Suppressor macrophage treated with lipopolysaccharide for 1 hour (primary cell): ENCODE results near the gene NMNAT3.
A peak's percentile ranks its signal among the peaks of the same experiment; 100 is the strongest.
"Not testable (repeated sequence)": the region's sequence is repeated elsewhere in the genome, so short reads cannot be mapped to it uniquely, and the experiment has no call there.

Experiments used
- DNase-seq, 3 donors: peaks; one replicate each; pipeline ENCODE4 v3.0.0-alpha.2; 2020 to 2022

Gene NMNAT3

GRCh38 chr3:139634111-139634635 lies 43.6 kb downstream of the NMNAT3 start:
- no peak for DNase-seq

- no peak for DNase-seq
Observed at GRCh38 chr3:139633511-139633910, 44.3 kb downstream of the NMNAT3 start.

GRCh38 chr3:139630542-139630941 lies 47.2 kb downstream of the NMNAT3 start:
- no peak for DNase-seq

DNA sequence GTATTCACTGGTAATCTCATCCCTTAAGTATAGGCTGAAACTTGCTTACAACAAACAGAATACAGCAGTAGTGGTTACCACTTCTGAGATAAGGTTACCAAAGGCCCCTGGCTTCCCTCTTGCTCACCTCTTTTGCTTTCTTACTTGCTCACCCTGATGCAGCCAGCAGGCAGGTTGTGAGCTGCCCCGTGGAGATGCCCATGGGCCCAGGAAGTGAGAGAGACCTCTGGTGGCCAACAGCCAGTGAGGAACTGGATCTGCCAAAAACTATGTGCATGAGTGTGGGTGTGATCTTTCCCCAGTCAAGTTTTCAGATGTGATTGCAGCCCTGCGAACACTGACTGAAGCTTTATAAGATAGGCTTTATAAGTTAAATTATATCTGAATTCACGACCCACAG lies 48.7 kb downstream of the NMNAT3 start:
- DNase-seq, result peak; percentile 43 to 65 (median 47)

DNA sequence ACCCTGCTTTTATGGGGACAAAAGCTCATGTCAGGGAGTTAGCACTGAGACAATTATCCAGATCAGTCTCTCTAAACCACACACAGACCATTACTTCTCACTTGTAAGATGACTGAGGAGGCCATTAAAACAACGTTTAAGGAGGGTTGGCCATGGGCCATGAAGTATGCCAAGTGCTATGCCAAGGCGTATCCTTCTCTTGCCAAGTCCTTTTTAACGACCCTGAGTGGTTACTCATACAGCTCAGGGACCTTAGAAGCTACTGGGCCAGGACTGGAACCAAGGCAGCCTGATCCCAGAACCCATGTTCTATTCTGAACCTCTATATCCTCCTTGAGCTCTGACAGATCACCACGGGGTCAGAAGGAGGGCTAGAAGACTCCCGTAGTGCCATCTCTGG lies 50.0 kb downstream of the NMNAT3 start:
- no peak for DNase-seq

DNA sequence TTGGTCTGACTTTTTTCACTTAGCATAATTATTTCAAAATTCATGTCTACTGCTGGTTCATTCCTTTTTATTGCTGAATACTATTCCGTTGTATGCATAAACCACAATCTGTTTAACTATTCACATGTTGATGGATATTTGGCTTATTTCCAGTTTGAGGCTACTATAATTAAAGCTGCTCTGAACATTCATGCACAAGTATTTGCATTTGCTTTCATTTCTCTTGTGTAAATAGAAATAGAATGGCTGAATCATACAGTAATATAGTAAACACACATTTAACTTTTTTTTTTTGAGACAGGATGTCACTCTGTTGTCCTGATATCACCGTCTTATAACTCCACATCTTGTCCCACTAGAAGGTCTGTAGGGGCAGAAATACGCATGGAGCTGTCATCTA lies 57.3 kb downstream of the NMNAT3 start:
- DNase-seq, result no peak

- DNase-seq, result no peak
Observed at GRCh38 chr3:139619484-139619883, 58.3 kb downstream of the NMNAT3 start.

GRCh38 chr3:139617672-139618268 lies 60.0 kb downstream of the NMNAT3 start:
- DNase-seq, result no peak

- DNase-seq, result no peak
Observed at GRCh38 chr3:139611528-139611927, 66.2 kb downstream of the NMNAT3 start.

DNA sequence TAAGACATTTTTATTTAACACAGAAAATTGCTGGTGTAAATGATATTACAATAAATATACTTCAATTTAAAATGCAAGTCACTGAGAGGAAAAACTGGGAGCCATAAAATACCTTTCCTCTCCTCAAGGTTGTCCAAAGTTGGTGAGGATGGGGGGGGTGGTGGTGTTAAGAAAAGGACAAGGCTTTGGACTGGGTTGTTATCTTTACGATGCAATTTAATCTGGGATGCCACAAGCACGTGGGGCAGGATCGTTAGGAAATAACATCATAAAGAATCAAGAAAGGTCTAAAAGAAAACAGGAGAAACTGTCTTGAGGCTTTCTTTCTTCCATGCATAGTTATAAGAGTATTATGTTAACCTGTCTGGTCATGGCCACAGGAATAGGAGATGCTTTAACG lies 66.9 kb downstream of the NMNAT3 start:
- DNase-seq, result no peak

- no peak for DNase-seq
Observed at GRCh38 chr3:139608924-139609323, 68.8 kb downstream of the NMNAT3 start.

DNA sequence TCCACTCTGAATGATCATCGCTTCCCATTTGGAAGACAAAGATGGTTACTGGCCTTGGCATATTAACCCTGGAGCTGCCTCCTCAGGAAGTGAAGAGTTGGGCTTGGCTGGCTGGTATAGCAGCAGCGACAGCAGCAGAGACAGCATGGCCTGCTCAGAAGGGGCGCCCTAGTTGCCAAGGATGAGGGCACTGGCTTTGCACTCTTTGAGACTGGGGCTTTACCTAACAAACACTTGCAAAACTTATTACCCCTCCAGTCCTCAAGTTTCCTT lies 69.7 kb downstream of the NMNAT3 start:
- no peak for DNase-seq

DNA sequence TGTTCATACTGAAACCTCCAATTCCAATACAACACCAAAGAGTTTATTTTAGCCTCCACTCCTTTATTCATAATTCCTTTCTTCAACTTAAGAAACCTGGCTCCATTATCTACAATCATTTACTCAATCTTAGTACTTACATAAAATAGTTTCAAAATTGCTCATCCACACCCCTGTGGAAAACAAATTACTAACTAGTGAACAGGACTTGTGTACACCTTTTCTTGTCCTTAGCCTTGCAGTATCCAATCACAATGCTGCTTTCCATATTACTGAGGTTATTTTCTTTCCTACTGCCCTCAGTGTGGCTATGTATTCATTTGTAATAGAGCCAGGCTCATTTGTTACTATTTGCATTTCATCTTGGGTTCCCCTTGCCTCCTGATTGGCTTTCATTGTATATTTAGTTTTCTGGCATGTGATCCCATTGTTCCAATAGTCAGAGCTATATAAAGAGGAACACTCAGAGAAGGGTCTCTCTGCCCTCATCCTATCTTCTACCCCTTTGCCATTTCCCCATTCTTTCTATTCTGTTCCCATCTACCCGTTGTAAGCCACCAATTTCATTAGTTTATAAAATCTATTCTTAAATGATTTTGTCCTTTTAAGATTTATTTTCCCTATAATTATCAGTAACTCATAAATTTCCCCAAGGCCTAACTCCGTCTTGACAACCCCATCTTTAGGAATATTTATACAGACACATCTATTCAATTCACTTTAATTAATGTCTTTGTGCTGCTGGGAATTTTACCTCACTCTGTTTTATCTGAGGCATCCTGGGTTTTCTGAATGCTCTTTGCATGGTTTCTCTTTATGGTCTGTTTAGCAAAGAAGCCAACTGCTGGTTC lies 70.3 kb downstream of the NMNAT3 start:
- no peak for DNase-seq

- no peak for DNase-seq
Observed at GRCh38 chr3:139602003-139602402, 75.8 kb downstream of the NMNAT3 start.

DNA sequence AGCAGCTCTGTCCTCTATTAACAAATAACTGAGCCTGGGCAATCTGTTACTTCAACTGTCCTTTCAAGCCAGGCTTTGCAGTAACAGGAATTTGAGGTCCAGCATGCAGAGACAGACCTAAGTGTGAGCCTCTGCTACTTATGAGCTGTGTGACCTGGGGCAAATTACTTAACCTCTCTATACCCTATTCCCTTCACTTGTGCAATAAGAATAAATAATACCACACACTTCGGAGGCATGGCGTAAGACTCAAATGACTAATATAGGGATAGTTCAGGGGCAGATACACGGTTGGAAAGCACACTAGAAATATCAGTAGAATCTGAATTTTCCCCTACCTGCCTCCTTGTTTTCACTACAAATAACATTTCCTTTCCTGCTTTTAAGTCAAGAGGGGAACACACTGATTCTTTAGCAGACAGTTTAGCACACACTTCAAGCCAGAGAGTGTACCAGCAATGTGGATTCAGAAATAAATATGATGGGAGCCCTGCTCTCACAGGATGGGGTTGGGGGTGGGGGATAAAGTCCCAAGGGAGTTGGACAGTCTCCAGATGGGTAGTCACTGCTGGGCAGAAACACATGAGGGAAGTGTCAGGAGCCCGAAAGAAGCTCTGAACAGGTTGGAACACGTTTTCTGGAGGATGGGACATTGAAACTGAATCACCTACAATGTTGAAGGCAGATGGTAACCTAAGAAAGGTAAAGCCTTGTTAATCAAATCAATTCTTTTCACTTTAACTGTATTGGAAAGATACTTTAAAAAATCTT lies 76.4 kb downstream of the NMNAT3 start:
- peak in 2 of 3 donors; percentile 6 to 24 for DNase-seq

DNA sequence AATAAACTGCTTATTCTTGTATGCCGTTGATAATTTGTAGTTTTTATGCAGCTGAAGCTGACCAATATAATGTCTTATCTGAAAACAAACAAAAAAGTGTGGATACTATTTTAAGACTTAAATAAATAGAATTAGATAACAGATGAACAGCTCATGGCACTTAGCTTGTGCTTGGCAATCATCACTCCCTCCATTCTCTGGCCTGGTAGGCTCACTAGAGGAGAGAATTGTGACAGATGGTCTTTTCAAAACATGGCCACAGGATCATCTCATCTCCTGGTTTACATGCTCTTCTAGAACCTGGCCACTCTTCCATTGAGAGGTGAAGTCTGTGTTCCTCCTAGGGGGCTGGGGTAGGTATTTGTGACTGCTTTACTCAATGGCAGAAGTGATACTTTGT lies 79.8 kb downstream of the NMNAT3 start:
- no peak for DNase-seq

GRCh38 chr3:139591186-139591585 lies 86.6 kb downstream of the NMNAT3 start:
- not testable (repeated sequence) for DNase-seq

DNA sequence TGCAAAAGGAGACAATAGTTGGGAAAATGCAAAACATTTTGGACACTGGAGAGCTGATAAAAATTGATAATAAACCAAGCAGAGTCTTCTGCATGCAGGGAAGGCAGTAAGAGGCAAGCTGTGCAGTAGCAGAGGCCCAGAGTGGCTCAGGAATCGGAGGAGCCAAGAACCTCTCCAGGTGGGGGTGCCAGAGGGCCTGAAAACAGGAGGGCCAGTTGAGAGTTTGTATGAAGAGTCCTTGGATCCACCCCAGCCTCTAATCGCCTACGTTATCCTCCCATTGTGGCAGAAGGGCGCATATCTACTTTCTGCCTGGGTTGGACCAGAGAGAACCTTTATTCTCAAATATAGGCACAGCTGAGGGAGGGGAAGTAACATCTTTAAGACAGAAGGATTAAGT lies 89.3 kb downstream of the NMNAT3 start:
- DNase-seq, result peak in 2 of 3 donors; percentile 23 to 45

GRCh38 chr3:139587797-139588196 lies 90.0 kb downstream of the NMNAT3 start:
- DNase-seq, result no peak

- DNase-seq, result no peak
Observed at GRCh38 chr3:139586420-139587017, 91.3 kb downstream of the NMNAT3 start.

DNA sequence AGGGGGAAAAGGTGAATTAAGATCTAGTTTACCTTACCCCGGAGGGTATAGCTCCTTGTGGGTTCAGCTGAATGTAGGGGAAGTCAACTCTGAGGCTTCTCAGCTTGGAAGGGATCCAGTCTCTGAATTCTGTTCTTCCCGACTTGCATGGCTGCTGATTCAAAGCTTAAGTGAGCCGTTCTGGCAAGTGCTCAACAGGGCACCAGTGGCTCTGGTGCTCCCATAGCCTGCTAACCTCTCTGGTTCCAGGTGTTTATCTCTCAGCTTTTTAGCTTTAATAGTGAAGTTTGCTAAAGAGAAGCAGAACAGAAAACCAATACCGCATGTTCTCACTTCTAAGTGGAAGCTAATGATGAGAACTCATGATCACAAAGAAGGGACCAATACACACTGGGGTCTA lies 92.0 kb downstream of the NMNAT3 start:
- no peak for DNase-seq

DNA sequence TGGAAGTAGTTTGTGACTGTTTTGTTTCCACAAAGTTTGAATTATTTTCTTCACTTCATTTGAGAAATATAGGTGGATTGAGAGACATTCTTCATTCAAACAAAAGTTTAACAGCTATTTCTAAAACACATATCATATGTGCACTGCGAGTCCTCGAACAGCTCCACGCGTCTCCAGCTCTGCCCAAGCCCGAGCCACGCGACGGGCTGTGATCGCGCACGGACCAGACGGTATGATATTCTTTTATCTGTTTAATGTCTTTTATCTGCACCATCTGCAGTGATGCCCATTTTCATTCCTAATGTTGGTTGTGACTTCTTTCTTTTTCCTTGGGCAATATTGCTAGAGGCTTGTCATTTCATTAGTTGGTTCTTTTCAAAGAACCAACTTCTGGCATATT lies 94.1 kb downstream of the NMNAT3 start:
- not testable (repeated sequence) for DNase-seq

- DNase-seq, result no peak
Observed at GRCh38 chr3:139578783-139579182, 99.0 kb downstream of the NMNAT3 start.
